Amygdala (tissue), 56 donors: ENCODE results near the gene SUSD1.
"Not testable (repeated sequence)": the region's sequence is repeated elsewhere in the genome, so short reads cannot be mapped to it uniquely, and the experiment has no call there.

ENCODE experiments used
- DNase-seq, 56 donors: peaks; one replicate each; lab custom pipeline; 2025; lab: John Stamatoyannopoulos, UW

The SUSD1 gene

GRCh38 chr9:112174222-112174964 lies 704 bp downstream of the SUSD1 start:
- DNase-seq, result peak in 8 of 56 donors; percentile 2 to 37 (median 16)

DNA sequence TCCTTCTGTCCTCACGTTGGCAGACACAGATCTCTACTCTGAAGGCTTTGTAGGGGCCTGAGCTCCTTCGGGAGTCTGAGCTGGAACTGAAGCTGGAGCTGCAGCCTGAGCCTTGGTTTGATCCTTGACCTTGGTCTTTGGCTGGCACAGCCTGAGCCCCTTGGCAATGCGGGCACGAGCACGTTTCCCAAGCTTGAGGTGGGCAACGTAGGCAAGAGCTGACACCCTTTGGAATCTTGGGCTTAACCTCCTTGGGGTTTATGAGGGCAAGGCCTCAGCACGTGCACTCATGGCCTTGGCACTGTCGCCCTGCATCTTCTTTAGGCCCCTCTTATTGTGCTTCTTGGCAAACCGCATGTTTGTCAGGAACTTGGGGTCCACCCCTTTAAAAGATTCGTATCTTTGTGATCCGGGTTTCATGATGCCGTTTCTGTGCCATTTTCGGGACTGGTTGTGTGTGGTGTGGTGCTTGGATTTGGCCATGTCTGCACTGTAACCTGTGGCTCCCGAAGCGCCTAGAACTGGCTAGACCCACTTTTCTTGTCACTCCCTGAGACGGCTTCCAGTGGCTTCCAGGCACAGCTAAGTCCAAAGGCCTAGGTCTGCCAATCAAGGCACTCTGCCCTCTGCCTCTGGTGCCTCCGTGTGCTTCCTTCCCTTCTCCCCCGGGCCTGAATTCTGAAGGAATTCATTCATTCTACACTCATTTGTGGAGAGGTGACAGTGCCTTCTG lies 1.4 kb downstream of the SUSD1 start:
- DNase-seq, result no peak

DNA sequence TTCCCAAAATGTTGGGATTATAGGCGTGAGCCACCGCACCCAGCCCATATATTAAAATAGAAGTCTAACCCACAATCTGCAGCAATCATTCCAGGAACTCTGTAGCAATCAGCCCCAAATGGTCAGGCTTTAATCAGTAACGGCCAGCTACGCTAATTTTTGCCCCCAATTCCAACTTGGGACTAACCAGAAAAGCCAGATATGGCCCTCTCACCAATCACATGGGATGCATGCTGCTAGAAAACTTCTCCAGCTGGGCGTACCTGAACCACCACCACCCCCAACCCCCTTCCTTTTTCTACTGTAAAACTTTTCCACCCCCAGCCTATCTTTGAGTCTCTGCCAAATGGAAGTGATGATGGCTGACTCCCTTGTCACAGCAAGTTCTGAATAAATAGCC lies 4.1 kb downstream of the SUSD1 start:
- no peak for DNase-seq

DNA sequence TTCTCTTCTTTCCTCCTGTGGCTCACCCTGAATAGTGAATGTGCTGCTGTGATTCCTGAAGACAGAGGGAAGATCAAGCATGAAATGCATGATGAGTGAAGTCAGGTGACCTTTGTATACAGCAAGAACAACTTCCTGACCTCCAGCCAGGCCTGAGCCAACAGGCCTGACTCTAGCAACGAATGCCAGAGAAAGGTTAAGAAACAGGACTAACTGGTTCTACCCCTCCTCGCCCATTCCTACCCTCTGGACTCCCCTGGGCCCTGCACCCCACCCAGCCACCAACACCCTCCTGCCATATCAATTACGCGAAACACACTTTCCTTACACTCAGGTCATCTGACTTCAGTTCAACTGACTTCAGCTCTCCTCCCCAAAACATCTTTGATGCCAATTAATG lies 4.9 kb downstream of the SUSD1 start:
- no peak for DNase-seq

GRCh38 chr9:112169368-112169767 lies 5.7 kb downstream of the SUSD1 start:
- DNase-seq, result no peak

- DNase-seq, result no peak
These were observed 6.9 kb downstream of the SUSD1 start for GRCh38 chr9:112168197-112168596.

- peak in 1 of 56 donors; percentile 21 for DNase-seq
These were observed 8.6 kb downstream of the SUSD1 start for GRCh38 chr9:112166176-112167140.

DNA sequence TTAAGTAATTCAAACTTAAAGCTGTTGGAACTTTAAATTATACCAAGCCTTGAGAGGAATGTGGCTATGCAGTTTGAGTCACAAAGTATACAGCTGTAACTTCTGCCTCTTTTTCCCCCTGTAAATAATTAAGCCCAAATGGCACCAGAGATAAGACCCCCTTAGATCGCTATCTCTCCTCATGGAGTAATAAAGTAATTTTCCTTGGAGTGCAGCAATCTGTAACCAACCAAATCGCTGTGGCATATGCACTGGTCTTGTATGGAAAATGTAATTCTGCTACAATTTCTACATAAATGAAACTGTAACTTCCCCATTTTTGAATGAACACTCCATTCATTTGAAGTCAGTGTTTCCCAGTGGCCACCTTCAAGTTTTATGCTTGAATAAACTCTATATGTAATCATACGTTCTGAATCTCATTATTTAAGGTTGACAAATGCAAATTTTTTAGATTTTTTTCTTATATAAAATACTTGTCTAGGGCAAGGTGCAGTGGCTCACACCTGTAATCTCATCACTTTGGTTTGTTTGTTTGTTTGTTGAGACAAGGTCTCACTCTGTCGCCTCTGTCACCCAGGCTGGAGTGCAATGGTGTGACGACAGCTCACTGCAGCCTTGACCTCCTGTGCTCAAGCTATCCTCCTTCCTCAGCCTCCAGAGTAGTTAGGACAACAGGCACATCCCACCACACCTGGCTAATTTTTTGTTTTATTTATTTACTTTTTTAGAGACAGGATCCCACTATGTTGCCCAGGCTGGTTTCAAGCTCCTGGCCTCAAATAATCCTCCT lies 12.3 kb downstream of the SUSD1 start:
- DNase-seq, result no peak

GRCh38 chr9:112159781-112160180 lies 15.3 kb downstream of the SUSD1 start:
- DNase-seq, result no peak

- DNase-seq, result no peak
These were observed 16.3 kb downstream of the SUSD1 start for GRCh38 chr9:112158656-112159367.

DNA sequence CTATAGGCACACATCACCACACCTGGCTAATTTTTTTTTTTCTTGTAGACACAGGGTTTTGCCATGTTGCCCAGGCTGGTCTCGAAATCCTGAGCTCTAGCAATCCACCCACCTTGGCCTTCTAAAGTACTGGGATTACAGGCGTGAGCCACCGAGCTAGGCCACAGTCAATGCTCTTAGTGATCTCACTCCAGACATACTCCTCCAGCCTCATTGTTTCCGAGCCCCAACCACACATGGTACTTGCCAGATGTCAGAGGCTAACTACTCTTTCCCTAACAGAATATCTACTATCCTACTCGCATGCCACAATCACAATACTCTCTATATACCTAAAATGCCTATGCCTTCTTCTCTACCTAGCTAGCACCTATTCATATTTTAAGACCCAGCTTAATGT lies 17.1 kb downstream of the SUSD1 start:
- no peak for DNase-seq

DNA sequence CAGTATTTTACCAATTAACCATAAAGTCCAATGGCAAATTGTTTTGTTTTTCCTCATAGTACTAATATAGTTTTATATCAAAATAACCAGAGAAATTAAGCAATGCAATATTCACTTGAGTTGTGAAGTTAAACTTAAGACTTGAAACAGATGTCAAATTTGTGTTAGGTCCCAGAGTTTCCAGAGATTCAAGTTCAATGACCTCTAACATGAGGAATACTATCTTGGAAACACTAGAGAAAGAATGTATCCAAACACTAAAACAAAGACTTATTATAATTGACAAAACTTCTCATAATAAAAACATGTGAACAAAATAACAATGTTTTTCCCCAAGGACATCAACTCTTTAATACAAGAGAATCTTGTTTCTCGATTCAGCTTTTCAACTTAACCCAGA lies 18.0 kb downstream of the SUSD1 start:
- no peak for DNase-seq

DNA sequence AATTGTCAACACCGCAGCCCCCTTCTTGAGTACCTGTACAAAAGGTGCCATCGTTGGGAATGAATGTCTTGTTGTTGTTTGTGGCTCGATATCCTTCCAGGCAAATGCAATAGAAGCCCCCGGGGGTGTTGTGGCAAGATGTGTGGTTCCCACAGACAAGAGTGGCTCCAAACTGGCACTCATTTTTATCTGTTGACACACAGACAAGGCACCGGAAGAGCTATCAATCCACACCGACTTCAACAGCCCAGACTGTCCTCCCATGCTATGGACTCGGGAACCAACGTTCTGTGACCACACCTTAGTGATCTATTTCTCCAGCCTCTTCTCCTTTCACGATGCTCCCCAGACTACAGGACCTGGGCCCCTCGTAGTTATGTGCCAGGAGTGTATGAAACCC lies 25.9 kb downstream of the SUSD1 start:
- no peak for DNase-seq

DNA sequence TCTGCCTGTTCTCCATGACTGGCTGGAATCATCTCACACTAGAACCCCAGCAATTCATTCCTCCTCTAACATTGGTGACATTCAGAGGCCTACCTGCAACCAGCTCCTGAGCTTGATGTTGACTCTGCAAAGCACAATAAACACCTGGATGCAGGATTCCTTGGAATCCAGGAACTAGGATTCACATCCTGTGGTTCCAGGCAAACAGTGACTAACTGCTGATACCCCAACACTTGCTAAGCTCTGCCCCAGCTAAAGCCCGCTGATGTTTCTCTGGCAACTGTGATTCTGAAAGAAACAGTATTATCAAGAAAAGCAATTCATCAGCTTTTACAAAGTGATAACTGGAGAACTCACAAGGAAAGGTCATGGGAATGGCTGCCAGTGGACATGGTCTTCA lies 29.2 kb downstream of the SUSD1 start:
- DNase-seq, result no peak

GRCh38 chr9:112144807-112145206 lies 30.3 kb downstream of the SUSD1 start:
- DNase-seq, result no peak

- DNase-seq, result no peak
These were observed 32.7 kb downstream of the SUSD1 start for GRCh38 chr9:112142420-112142819.

DNA sequence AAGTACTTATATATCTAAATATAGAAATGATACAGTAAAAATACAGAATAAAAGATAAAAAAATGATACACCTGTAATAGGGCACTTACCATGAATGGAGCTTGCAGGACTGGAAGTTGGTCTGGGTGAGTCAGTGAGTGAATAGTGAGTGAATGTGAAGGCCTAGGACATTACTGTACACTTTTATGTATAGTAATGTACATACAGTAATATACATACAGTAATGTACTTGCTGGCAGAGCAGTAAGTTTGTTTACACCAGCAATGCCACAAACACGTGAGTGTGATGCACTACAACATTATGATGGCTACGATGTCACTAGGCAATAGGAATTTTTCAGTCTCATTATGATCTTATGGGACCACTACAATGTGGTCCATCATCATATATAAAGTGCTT lies 34.2 kb downstream of the SUSD1 start:
- DNase-seq, result no peak

DNA sequence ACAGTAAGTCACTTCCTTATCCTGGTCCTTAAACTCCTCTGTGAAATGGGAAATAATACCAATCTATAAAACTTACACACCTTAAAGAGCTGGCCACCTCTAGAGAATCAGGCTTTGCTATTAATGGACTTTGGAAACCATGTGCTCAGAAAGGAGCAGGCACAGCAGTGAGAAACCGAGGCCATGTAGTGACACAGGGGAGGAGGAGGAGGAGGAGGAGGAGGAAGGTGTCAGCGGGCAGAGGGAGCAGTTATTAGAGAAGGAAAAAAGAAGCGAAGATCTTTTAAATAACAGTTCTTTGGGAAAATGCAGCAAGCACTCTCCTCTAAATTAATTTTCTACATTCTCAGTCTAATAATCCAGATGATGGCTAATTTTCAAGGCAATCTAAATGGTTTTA lies 38.0 kb downstream of the SUSD1 start:
- DNase-seq, result no peak

DNA sequence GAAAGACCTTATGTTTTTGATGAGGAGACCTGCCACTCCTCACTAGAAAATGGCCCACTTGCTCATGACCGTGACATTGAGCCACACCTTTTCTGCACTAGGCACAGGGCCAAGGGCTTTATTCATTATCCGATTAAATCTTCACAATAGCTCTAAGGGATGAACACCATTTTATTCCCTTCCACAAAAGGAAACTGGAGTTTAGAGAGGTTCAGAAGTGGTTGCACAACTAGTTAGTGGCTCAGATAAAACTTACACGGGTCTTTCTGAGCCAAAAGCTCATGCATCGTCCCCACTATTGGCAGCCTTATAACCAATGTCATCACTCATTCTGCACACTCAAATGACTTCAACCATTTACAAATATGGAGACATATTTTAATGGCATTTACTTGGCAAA lies 39.4 kb downstream of the SUSD1 start:
- DNase-seq, result no peak

DNA sequence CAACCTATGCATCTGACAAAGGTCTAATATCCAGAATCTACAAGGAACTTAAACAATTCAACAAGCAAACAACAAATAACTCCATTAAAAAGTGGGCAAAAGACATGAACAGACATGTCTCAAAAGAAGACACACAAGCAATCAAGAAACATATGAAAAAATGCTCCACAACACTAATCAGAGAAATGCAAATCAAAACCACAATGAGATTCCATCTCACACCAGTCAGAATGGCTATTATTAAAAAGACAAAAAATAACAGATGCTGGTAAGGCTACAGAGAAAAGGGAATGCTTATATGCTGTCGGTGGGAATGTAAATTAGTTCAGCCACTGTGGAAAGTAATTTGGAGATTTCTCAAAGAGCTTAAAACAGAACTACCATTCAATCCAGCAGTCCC lies 41.3 kb downstream of the SUSD1 start:
- DNase-seq, result not testable (repeated sequence)
